Measurements from ENCODE around the gene PMCH. TPM values are rescaled to one million over a fixed set of nuclear protein-coding genes. Genes with fewer than 3 reads are reported as not detected.

Gene PMCH
- total and polyA plus RNA-seq, 7 donors, result 0.26 TPM; not detected in 6

- intact Hi-C loops (cut with DNase I), result no loop called here
- H3K4me1 ChIP-seq, result no peaks in the 10 kb centered on the region
- peaks cover 0 to 3% (median 0%) of the 10 kb centered on the region in 4 donors for H3K9me3 ChIP-seq
- no peaks in the 10 kb centered on the region for H3K27me3 ChIP-seq
- DNase-seq, result no peak
- H3K36me3 ChIP-seq, result no peaks in the 10 kb centered on the region
- 84 to 89% methylated on average over 3 of the region's 3 CpGs for WGBS, 2 donors
- no peak overlapping the region for H3K27ac ChIP-seq
- TF ChIP-seq POLR2AphosphoS5 (IDR thresholded peaks at IDR 0.05) (no peak), EP300 (IDR thresholded peaks at IDR 0.05) (no peak), POLR2A (IDR thresholded peaks at IDR 0.05) (no peak), CTCF (IDR thresholded peaks at IDR 0.05) (no peak)
- H3K4me3 ChIP-seq, result no peak overlapping the region
Measured at GRCh38 chr12:102201436-102202061, 3.9 kb upstream of the PMCH start.

- Histone ChIP-seq H3K27me3 (no peaks in the 10 kb centered on the region), H3K4me1 (no peaks in the 10 kb centered on the region), H3K4me3 (no peak overlapping the region), H3K36me3 (no peaks in the 10 kb centered on the region), H3K9me3 (no peaks in the 10 kb centered on the region), H3K27ac (no peak overlapping the region)
- DNase-seq, result no peak
- 80 to 93% methylated on average over 4 of the region's 4 CpGs for WGBS, 2 donors
- intact Hi-C loops (cut with DNase I), result no loop called here
- TF ChIP-seq EP300 (IDR thresholded peaks at IDR 0.05), result no peak
- TF ChIP-seq POLR2A (IDR thresholded peaks at IDR 0.05), result no peak
- TF ChIP-seq POLR2AphosphoS5 (IDR thresholded peaks at IDR 0.05), result no peak
- TF ChIP-seq CTCF (IDR thresholded peaks at IDR 0.05), result no peak
Measured at GRCh38 chr12:102195826-102196225, 1.8 kb downstream of the PMCH start.

GRCh38 chr12:102182635-102183034, 15.0 kb downstream of the PMCH start:
- intact Hi-C loops (cut with DNase I), result no loop called here
- no peak for TF ChIP-seq EP300 (IDR thresholded peaks at IDR 0.05)
- TF ChIP-seq POLR2A (IDR thresholded peaks at IDR 0.05), result no peak
- no peak for TF ChIP-seq CTCF (IDR thresholded peaks at IDR 0.05)
- no peak for TF ChIP-seq POLR2AphosphoS5 (IDR thresholded peaks at IDR 0.05)
- no peak for DNase-seq
- no peak overlapping the region for H3K4me3 ChIP-seq
- no peaks in the 10 kb centered on the region for H3K9me3 ChIP-seq
- H3K4me1 ChIP-seq, result no peaks in the 10 kb centered on the region
- H3K27me3 ChIP-seq, result no peaks in the 10 kb centered on the region
- H3K27ac ChIP-seq, result no peak overlapping the region
- no peaks in the 10 kb centered on the region for H3K36me3 ChIP-seq
- 63 to 88% methylated on average over 2 of the region's 2 CpGs for WGBS, 2 donors

- Histone ChIP-seq H3K4me1 (no peaks in the 10 kb centered on the region), H3K27me3 (no peaks in the 10 kb centered on the region), H3K9me3 (no peaks in the 10 kb centered on the region), H3K4me3 (no peak overlapping the region), H3K36me3 (no peaks in the 10 kb centered on the region), H3K27ac (no peak overlapping the region)
- 78 to 89% methylated on average over 2 of the region's 2 CpGs for whole genome bisulfite sequencing, 2 donors
- intact Hi-C loops (cut with DNase I), result no loop called here
- TF ChIP-seq CTCF (IDR thresholded peaks at IDR 0.05), result no peak
- TF ChIP-seq POLR2A (IDR thresholded peaks at IDR 0.05), result no peak
- TF ChIP-seq EP300 (IDR thresholded peaks at IDR 0.05), result no peak
- no peak for TF ChIP-seq POLR2AphosphoS5 (IDR thresholded peaks at IDR 0.05)
- no peak for DNase-seq
Measured at GRCh38 chr12:102174761-102175160, 22.9 kb downstream of the PMCH start.

GRCh38 chr12:102174117-102174516, 23.5 kb downstream of the PMCH start:
- Histone ChIP-seq H3K27me3 (no peaks in the 10 kb centered on the region), H3K4me1 (no peaks in the 10 kb centered on the region), H3K9me3 (no peaks in the 10 kb centered on the region), H3K4me3 (no peak overlapping the region), H3K27ac (no peak overlapping the region), H3K36me3 (no peaks in the 10 kb centered on the region)
- no peak for DNase-seq
- WGBS, 2 donors, result 96 to 99% methylated on average over 2 of the region's 2 CpGs
- TF ChIP-seq POLR2AphosphoS5 (IDR thresholded peaks at IDR 0.05) (no peak), EP300 (IDR thresholded peaks at IDR 0.05) (no peak)
- intact Hi-C loops (cut with DNase I), result no loop called here
